SH-SY5Y (cell line): ENCODE data around the gene OR10G3.

ENCODE experiments used
- GATA2 ChIP-seq: IDR thresholded peaks from 2 replicates; pipeline ENCODE4 v1.6.1; 2011; ENCODE audit warnings: mild to moderate bottlenecking, low read depth, low read length
- GATA3 ChIP-seq: IDR thresholded peaks from 2 replicates; pipeline ENCODE4 v1.6.1; 2011; ENCODE audit warnings: low read depth, mild to moderate bottlenecking, low read length, moderate library complexity

Gene OR10G3, protein sequence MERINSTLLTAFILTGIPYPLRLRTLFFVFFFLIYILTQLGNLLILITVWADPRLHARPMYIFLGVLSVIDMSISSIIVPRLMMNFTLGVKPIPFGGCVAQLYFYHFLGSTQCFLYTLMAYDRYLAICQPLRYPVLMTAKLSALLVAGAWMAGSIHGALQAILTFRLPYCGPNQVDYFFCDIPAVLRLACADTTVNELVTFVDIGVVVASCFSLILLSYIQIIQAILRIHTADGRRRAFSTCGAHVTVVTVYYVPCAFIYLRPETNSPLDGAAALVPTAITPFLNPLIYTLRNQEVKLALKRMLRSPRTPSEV

DNA sequence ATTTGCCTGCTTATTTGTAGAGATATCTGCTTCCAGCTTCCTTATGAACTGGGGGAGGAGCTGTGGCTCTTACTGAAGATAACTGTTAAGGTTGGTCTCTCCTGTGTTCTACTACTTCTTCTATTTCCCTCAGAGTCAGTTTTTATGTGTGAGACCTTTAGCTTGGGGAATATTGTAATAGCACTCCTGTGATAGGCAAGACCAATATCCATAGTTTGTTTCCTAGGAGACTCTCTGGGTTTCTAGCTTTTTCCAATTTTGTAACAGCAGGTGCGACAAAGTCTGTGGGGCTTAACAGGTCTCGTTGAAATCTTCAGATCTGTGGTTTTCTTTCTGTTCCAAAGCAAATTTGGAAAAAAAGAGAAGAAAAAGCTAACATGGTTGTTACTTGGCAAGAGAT lies at the start of gene OR10G3:
TSS of gene OR10G3 (minus strand) at position 101 of the 400 bp plus-strand sequence. CDS start 9,332 bp downstream, outside the sequence.
- TF ChIP-seq GATA2, result no peak
- TF ChIP-seq GATA3, result no peak

DNA sequence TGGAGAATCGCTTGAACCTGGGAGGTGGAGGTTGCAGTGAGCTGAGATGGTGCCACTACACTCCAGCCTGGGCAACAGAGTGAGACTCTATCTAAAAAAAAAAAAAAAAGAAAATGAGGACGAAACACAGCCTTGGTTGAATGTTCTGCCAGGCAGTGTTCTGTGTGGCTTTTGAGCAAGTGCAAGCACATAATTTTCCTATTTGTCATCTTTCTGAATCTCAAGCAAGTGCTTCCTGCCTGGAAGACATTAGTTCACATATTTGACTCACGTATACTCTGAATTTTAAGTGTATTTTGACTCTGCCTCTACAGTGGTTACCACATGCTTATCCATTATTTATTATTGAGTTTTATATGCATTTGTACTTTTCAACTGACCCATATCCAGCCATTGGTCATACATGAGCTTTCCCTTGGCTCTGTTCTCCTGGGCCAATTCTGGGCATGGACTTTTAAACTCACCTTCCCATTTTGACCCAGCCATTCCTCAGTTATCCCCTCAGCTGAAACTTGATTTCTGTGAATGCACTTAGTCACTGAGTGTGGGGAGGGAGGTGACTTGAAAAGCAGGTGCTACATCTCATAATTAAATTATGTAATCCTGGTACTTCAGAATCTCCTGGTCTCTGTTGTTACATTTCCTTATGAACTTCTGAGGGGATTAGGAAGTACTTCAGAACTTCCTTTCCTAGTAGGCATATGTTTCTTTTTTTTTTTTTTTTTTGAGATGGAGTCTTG lies 46.8 kb upstream of the OR10G3 start:
- TF ChIP-seq GATA3 (no peak), GATA2 (no peak)

DNA sequence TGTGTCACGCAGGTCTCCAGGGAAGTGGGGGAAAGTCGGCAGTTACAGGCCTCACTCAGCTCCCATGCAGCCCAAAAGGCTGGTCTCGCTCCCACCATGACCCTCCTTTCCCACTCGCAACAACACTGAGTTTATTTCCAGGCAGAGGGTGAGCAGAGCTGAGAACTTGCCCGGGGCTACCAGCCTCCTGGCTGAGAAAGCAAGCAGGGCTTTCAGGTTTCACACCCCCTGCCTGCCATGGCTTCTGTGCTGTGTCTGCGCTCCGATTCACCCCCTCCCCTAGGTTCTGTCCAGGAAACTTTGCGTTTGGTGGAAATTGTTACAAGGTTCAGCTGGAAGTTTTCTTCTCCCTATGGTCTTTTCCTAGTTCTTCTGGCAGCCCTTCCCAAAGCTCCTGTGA lies 37.7 kb upstream of the OR10G3 start:
- no peak for TF ChIP-seq GATA3
- TF ChIP-seq GATA2, result no peak

DNA sequence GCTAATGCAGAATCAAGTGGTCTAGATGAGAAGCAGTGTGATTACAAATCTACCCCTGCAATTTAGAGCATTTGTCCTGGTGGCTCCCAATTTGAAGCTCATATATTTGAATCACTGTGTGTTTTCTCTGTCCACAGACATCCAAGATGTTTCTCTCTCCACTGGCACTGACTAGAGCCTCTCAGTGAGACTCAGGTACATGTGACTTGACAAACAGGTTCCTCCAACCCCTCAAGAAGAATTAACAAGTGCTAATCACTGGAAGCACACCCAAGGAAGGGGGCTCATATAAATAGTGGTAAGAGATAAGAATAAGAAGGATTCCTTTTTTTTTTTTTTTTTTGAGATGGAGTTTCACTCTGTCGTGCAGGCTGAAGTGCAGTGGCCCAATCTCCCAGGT lies 34.4 kb upstream of the OR10G3 start:
- TF ChIP-seq GATA2, result no peak
- TF ChIP-seq GATA3, result no peak

DNA sequence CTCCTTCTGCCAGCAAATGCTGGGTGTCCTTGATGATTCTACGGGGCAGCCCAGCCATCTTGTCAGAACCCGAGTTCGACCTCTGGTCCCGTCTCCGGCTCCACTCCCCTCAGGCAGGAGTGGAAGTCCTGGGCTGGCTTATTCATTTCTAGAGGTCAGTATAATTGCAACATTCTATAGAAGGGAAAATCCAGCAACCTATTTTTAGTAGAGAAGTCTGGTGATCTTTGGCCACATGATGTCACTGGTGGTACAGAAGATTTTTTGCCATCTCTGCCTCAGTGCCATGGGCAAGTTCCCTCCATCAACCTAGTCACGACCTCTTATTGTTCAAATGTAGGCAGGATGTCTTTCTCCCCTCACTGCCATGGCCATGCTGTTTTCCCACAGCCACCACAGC lies 32.4 kb upstream of the OR10G3 start:
- TF ChIP-seq GATA2 (no peak), GATA3 (no peak)

DNA sequence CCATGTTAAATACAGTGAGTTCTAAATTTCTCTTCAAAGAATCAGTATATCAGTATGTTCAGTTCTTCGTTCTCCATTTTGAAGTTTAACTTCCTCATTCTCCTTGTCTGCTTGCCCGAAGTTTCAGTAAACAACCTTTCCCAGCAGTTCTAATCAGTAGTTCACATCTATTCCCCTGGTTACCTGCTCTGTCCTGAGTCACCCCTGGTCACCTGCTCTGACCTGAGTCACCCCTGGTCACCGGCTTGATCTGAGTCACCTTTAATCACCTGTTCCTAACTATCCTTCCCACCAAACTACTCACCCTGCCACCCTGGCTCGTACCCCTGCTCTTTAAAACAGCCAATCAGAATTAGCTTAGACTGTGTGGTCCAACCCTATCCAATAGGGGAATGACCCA lies 9.4 kb upstream of the OR10G3 start:
- no peak for TF ChIP-seq GATA3
- TF ChIP-seq GATA2, result no peak

DNA sequence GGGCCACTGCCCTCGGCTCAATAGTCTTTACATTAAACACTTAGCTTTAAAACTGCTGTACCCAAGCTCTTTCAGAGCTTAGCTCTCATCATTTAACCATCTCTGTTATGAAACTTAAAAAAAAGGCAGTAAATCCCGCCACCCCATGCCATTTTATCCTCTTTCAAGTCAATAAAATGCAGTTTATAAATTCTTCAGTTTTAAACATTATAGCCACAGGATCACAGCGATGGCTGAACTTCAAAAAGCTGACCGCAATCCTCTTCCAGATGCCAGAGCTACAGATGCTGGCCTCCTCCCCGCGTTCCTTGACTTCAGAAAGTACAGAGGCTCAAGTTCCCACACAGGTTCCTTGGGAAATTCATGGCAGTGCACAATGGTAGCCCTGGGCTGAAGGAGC lies 4.2 kb downstream of the OR10G3 start:
- TF ChIP-seq GATA3, result no peak
- TF ChIP-seq GATA2, result no peak

DNA sequence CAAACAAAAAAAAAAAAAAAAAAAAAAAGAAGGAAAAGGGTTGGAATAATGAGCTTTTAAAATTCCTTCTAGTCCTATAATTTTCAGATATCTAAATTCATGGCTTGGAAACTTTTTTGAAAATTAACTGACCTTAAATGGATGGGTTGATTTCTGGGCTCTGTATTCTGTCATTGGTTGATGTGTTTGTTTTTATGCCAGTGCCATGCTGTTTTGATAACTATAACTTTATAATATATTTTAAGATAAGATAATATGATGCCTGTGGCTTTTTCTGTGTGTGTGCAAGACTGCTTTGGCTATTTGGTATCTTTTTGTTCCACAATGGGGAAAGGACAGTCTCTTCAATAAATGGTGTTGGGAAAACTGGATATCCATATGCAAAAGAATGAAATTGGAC lies 7.3 kb downstream of the OR10G3 start:
- no peak for TF ChIP-seq GATA3
- TF ChIP-seq GATA2, result no peak

DNA sequence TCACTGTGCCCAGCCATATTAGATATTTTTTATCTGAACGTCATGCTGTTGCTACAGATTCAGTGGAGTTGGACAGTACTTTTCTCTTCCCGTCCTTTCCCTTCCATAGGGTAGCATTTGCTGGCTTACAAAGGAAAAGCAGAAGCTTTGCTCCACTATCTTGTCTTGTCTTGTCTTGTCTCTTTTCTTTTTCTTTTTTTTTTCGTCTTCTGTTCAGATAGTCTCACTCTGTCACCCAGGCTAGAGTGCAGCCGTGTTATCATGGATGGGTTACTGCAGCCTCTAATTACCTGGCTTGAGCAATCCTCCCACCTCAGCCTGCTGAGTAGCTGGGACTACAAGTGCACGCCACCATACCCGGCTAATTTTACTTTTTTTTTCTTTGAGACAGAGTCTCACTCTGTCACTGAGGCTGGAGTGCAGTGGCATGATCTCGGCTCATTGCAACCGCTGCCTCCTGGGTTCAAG lies 21.1 kb downstream of the OR10G3 start:
- TF ChIP-seq GATA3 (no peak), GATA2 (no peak)

DNA sequence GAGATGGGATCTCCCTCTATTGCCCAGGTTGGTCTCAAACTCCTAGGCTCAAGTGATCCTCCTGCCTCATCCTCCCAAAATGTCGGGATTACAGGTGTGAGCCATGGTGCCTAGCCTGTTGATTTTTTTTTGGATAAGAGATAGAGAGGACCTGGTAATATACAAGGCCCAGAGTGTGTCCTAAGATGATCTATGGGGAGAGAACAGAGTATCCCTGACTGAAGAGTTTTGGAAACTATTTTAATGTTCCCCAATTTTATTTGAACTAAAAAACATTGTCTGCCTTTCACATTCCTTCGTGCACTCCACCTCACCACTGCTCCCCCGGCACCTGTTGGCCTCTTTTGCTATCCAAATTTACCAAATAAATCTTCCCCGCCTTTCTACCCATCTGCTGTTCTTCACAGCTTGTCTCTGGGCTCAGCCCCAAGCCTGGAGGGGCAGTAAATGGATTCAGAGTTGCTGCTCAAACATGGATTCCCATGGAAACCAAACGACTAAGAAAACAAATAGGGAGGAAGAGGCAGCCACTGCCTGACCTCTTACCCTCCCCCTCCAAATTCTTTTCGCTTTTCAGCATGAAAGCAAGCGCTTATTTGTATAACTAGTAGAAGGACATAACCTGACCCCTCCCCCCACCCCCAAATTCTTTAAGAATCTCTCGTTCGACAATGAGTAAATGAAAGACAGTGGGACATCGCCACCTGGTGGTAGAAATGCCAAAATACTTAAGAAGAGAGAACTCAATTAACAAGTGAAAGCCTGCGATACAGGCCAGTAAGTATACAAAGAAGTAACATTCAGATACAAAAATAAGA lies 22.6 kb downstream of the OR10G3 start:
- TF ChIP-seq GATA3 (no peak), GATA2 (no peak)

DNA sequence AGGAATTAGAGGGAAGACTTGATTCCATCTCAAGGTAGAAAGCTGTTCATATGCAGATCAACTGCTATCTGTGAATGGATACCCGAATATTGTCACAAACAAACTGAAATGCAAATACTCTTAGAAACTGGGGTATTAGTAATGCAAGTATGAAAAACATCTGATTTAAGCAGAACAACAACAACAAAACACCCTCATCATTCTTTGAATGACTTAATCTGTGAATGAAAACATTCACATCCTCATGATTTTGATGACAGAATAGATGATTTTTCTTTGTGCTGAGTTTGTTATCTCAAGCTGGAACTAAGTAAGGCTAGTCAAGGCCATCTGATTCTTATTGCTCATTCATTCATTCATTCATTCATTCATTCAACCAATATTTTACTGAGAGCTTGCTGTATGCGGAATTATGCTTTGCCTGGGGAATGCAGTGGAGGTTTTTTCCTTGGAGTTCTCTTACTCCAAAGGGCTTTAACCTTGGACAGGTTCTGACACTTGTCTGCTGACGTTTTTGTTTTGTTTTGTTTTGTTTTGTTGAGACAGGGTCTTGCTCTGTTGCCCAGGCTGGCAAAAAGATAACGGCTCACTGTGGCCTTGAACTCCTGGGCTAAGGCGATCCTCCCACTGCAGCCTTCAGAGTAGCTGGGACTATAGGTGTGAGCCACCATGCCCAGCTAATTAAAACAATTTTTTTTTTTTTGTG lies 23.3 kb downstream of the OR10G3 start:
- TF ChIP-seq GATA2 (no peak), GATA3 (no peak)

DNA sequence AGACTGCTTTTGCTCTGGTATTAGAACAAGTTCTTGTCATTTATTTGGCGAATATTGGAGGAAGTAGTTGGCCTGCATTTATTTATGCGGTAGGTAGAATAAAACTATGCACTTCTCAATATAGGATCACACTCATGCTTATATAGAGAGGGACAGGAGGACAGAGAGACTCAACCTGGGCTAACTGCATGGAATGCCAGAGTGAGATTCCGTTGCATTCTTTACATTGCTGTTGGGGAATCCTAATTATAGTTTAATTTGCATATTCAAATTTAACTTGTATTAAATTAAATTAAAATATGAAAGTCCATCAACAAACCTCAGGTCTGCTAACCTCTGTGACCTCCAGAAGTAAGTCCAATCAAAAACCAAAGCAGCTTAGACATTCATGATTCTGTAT lies 26.6 kb downstream of the OR10G3 start:
- TF ChIP-seq GATA3 (no peak), GATA2 (no peak)

DNA sequence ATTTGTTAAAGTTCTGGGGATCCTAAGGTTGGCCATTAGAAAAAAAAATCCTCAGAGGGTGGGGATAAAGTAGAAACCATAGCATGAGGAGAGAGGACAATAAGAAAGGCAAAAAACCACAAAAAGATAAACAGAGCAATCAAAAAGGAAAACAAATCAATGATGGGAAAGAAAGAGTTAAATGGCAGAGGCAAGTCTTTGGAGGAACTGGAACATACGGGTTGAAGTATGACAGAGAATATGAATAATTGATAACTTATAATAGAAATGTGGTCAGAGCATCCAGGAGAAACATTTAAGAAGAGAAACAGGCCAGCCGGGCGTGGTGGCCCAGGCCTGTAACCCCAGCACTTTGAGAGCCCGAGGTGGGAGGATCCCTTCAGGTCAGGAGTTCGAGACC lies 35.9 kb downstream of the OR10G3 start:
- TF ChIP-seq GATA3 (no peak), GATA2 (no peak)

DNA sequence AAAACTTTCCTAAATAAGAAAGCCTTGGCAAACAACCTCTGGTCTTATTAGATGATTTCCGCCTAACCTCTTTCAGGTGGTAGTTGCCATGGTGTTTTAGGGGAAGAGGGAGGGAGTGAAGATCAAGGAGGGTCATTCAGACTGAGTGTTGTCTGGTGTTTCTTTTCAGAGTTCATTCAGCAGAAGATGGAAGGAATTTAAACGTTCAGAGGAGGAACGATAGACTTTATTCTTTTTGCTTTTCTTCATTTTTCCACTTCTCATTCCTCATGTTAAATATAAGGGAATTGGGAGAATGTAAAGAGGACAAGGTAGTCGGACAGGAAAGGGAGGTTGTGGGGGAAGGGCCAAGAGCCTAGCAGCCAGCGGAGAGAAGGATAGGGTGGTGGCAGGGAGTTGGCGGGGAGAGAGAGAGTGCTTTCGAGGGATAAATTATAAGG lies 36.3 kb downstream of the OR10G3 start:
- TF ChIP-seq GATA2, result no peak
